ENCODE measurements around the gene ABCC4.

ABCC4 gene

GRCh38 chr13:95086761-95087160, 214.5 kb downstream of the ABCC4 start:
- H3K27ac Mint-ChIP-seq = no peak overlapping the region
- H3K4me1 Mint-ChIP-seq = no peaks in the 10 kb centered on the region
- no peaks in the 10 kb centered on the region for H3K36me3 Mint-ChIP-seq

DNA sequence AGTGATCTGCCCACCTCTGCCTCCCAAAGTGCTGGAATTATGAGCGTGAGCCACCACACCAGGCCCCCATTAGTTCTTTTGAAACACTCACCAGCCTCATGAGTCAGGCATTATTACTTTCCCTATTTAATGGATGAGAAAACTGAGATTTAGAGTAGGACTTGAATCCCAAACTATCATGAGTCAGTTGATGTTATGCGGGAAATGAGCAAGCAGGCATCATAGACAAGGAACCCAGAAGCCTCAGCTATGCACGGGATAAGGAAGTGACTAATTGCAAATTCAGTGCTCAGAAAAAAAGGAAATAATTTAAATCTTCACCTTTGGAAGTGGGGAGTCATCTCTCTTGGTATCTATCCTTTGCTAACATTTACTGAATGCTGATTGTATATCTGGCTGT, 217.5 kb downstream of the ABCC4 start:
- no peaks in the 10 kb centered on the region for H3K4me1 Mint-ChIP-seq
- no peak for DNase-seq (ENCODE audit: low spot score in 2 of 2)
- H3K4me3 Mint-ChIP-seq = no peak overlapping the region
- no peak for ATAC-seq
- no peaks in the 10 kb centered on the region for H3K36me3 Mint-ChIP-seq
- H3K9me3 Mint-ChIP-seq = no peaks in the 10 kb centered on the region
- no peak overlapping the region for H3K27ac Mint-ChIP-seq

More at GRCh38 chr13:95086761-95087160, 214.5 kb downstream of the ABCC4 start:
- H3K4me3 Mint-ChIP-seq = no peak overlapping the region
- ATAC-seq (no peak), DNase-seq (ENCODE audit: low spot score in 2 of 2) (no peak)
- H3K9me3 Mint-ChIP-seq = peaks cover under 1% of the 10 kb centered on the region

DNA sequence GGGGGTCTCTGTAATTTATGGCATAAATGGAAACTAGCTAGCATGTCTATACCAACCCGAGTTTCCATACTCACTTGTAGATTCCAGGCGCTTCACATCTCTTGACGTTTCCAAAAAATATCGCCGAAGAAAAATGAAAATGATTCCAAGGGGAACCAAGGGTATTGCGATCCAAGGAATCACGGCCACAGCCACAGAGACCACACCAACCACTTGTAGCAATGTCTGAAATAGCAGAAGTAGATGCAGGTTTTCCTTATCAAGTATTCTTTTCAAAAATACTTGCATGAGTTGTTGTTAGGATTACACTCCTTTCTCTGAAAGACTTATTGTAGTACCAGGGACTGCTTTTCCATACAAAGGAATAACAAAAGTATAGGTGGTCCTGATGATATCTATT, 218.2 kb downstream of the ABCC4 start:
- Mint-ChIP-seq H3K4me1 (no peaks in the 10 kb centered on the region), H3K4me3 (no peak overlapping the region), H3K27ac (no peak overlapping the region), H3K9me3 (no peaks in the 10 kb centered on the region), H3K36me3 (no peaks in the 10 kb centered on the region)
- no peak for ATAC-seq
- no peak for DNase-seq (ENCODE audit: low spot score in 2 of 2)

DNA sequence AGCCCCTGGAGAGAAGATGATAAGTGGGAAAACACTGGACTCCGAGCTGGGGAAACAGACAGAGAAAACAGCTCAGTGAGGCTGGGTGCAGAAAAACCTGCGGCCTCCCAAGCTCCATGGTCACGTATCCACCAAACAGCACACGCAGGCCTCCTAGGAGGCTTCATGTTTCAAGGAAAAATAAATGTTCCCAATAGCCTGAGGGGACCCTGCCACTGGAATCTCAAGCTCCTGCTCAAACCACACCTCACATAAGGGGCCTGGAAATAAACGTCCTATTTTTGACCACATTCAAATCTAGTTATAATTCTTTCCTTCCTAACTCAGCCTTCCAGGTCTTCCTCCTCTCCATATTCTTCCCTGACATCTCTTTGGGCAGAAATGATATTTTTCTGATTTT, 225.7 kb downstream of the ABCC4 start:
- no peaks in the 10 kb centered on the region for H3K4me1 Mint-ChIP-seq
- no peak overlapping the region for H3K27ac Mint-ChIP-seq
- no peaks in the 10 kb centered on the region for H3K9me3 Mint-ChIP-seq
- no peak for ATAC-seq
- peaks cover 16% of the 10 kb centered on the region for H3K36me3 Mint-ChIP-seq
- no peak overlapping the region for H3K4me3 Mint-ChIP-seq
- no peak for DNase-seq (ENCODE audit: low spot score in 2 of 2)

GRCh38 chr13:95074820-95075219, 226.4 kb downstream of the ABCC4 start:
- no peak overlapping the region for H3K27ac Mint-ChIP-seq
- DNase-seq (ENCODE audit: low spot score in 2 of 2) (no peak), ATAC-seq (no peak)
- no peak overlapping the region for H3K4me3 Mint-ChIP-seq
- H3K9me3 Mint-ChIP-seq = no peaks in the 10 kb centered on the region
- H3K4me1 Mint-ChIP-seq = no peaks in the 10 kb centered on the region
- H3K36me3 Mint-ChIP-seq = peaks cover 18% of the 10 kb centered on the region

DNA sequence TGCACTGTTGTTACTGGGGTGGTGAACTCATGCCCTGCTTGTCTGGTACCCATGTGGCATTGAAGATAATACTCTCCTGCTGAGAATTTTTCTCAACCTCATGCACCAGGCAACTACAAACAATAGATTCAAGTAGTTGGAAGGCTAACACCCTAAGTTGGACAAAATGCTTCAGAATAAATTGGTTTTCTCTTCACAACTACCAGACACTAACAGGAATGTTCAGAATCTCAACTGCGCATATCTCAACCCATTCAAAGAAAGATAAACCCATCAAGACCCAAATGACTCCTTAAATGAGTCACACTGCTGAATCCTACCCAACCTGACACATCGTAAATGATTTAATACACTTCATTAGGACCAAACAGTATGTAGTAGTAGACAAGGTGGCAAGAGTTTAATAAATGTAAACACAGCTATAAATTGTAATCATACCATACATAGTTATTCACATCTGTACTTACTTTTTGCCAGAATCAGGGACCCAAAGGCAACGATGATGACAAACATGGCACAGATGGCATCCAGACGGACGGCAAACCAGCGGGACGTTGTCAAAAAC, 227.4 kb downstream of the ABCC4 start:
- DNase-seq (ENCODE audit: low spot score in 2 of 2) = no peak
- H3K36me3 Mint-ChIP-seq = peaks cover 26% of the 10 kb centered on the region
- ATAC-seq = no peak

GRCh38 chr13:95067303-95067702, 233.9 kb downstream of the ABCC4 start:
- H3K36me3 Mint-ChIP-seq = peaks cover 26% of the 10 kb centered on the region
- ATAC-seq (no peak), DNase-seq (ENCODE audit: low spot score in 2 of 2) (no peak)
- no peaks in the 10 kb centered on the region for H3K4me1 Mint-ChIP-seq
- H3K4me3 Mint-ChIP-seq = no peak overlapping the region
- H3K27ac Mint-ChIP-seq = no peak overlapping the region
- no peaks in the 10 kb centered on the region for H3K9me3 Mint-ChIP-seq

More for the DNA sequence above, 227.4 kb downstream of the ABCC4 start:
- Mint-ChIP-seq H3K4me3 (no peak overlapping the region), H3K4me1 (no peaks in the 10 kb centered on the region), H3K27ac (no peak overlapping the region), H3K9me3 (no peaks in the 10 kb centered on the region)

- H3K4me3 Mint-ChIP-seq = no peak overlapping the region
- no peak for ATAC-seq
- no peaks in the 10 kb centered on the region for H3K4me1 Mint-ChIP-seq
- no peaks in the 10 kb centered on the region for H3K9me3 Mint-ChIP-seq
- no peak for DNase-seq (ENCODE audit: low spot score in 2 of 2)
- H3K36me3 Mint-ChIP-seq = peaks cover 18% of the 10 kb centered on the region
- no peak overlapping the region for H3K27ac Mint-ChIP-seq
Measured at GRCh38 chr13:95060014-95060519, 241.2 kb downstream of the ABCC4 start.

DNA sequence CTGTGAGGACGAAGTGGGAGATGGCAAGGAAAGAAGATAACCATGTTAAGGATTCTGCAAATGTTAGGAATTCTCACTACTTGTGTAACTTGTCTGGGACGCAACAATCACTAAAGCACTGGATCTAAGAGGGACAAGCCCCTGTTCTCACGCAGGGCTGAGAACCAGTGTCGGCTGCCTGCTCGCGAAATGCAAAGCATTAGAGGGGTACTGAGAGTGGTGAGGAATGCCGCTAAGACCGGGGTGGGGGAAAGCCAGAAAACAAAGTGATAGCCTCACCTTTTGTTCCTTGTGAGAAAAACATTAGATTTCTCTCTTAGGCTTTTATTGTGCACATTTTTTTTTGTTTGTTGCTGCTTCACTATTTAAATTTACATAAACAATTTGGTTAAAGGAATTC, 241.9 kb downstream of the ABCC4 start:
- ATAC-seq = no peak
- H3K27ac Mint-ChIP-seq = no peak overlapping the region
- H3K4me3 Mint-ChIP-seq = no peak overlapping the region
- H3K4me1 Mint-ChIP-seq = no peaks in the 10 kb centered on the region
- DNase-seq (ENCODE audit: low spot score in 2 of 2) = no peak
- H3K36me3 Mint-ChIP-seq = peaks cover 19% of the 10 kb centered on the region
- no peaks in the 10 kb centered on the region for H3K9me3 Mint-ChIP-seq

- DNase-seq (ENCODE audit: low spot score in 2 of 2) (no peak), ATAC-seq (no peak)
- Mint-ChIP-seq H3K36me3 (peaks cover 22% of the 10 kb centered on the region), H3K9me3 (no peaks in the 10 kb centered on the region), H3K4me3 (no peak overlapping the region), H3K4me1 (no peaks in the 10 kb centered on the region), H3K27ac (no peak overlapping the region)
Measured at GRCh38 chr13:95058680-95059079, 242.6 kb downstream of the ABCC4 start.

GRCh38 chr13:95056266-95056665, 245.0 kb downstream of the ABCC4 start:
- H3K4me1 Mint-ChIP-seq = peaks cover under 1% of the 10 kb centered on the region
- DNase-seq (ENCODE audit: low spot score in 2 of 2) = no peak
- H3K9me3 Mint-ChIP-seq = no peaks in the 10 kb centered on the region
- ATAC-seq = no peak
- H3K36me3 Mint-ChIP-seq = peaks cover 16% of the 10 kb centered on the region
- H3K27ac Mint-ChIP-seq = no peak overlapping the region
- no peak overlapping the region for H3K4me3 Mint-ChIP-seq

DNA sequence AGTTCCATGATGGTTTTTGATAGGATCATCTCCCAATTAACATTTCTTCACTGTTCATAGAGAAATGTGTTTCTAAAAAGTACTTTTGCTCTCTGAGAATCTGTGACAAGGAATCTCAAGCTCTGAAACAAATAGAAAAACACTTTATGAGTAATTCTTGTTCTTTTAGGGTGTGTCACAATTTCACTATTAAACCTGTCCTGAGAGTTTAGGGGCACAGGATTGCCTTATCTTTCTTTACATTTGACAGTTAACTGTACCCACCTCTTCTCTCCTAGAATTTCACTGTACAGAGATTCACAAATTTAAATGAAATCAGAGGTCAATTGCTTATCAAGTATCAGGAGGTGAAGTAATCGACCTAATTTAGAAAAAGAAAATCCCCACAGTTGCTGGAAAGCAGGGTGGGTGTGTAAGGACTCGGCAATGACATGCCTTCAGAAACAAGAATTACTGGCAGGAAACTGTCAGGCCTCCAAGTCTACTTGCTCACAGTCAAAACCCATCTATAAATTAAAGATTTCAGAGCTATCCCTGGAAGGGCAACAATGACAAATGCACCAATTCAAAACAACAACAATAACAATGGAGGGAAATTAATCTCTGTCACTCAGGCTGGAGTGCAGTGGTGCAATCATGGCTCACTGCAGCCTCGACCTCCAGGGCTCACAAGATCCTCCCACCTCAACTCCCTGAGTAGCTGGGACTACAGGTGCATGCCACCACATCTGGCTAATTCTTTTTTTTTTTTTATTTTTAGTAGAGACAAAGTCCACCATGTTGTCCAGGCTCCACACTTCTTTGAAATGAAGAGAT, 250.2 kb downstream of the ABCC4 start:
- H3K9me3 Mint-ChIP-seq = no peaks in the 10 kb centered on the region

GRCh38 chr13:95049772-95050171, 251.5 kb downstream of the ABCC4 start:
- Mint-ChIP-seq H3K36me3 (peaks cover 4% of the 10 kb centered on the region), H3K27ac (peak overlapping the region; percentile 74), H3K4me1 (peaks cover 11% of the 10 kb centered on the region), H3K9me3 (no peaks in the 10 kb centered on the region), H3K4me3 (no peak overlapping the region)
- ATAC-seq (peak; percentile 48), DNase-seq (ENCODE audit: low spot score in 2 of 2) (no peak)

More for the DNA sequence above, 250.2 kb downstream of the ABCC4 start:
- Mint-ChIP-seq H3K36me3 (peaks cover 4% of the 10 kb centered on the region), H3K4me3 (no peak overlapping the region), H3K27ac (peak overlapping the region; percentile 74), H3K4me1 (peaks cover 11% of the 10 kb centered on the region)
- DNase-seq (ENCODE audit: low spot score in 2 of 2) (no peak), ATAC-seq (peak; percentile 88)

GRCh38 chr13:95044452-95045205, 256.6 kb downstream of the ABCC4 start:
- Mint-ChIP-seq H3K4me1 (no peaks in the 10 kb centered on the region), H3K36me3 (peaks cover 6% of the 10 kb centered on the region), H3K27ac (no peak overlapping the region), H3K9me3 (no peaks in the 10 kb centered on the region), H3K4me3 (no peak overlapping the region)
- ATAC-seq (peak; percentile 46), DNase-seq (ENCODE audit: low spot score in 2 of 2) (no peak)

DNA sequence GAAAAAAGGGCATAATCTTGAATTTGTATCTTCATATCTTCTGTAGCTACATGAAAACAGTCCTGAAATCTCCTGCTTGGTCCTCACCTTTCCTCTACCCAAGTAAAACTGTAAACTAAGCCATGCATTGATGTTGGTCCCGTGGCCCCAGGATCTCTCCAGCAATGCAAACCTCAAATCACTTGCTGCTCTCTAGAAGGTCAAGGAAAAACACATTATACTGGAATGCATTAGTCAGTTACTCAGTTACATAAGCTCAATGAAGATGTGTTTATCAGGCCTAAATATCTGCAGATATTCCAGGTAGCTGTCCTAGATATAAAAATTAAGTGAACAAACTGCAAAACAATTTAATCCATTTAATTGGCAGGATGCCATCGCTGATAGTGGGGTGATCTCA, 261.8 kb downstream of the ABCC4 start:
- H3K9me3 Mint-ChIP-seq = no peaks in the 10 kb centered on the region
- no peak overlapping the region for H3K27ac Mint-ChIP-seq
- H3K4me1 Mint-ChIP-seq = no peaks in the 10 kb centered on the region
- ATAC-seq = no peak
- peaks cover 14% of the 10 kb centered on the region for H3K36me3 Mint-ChIP-seq
- no peak overlapping the region for H3K4me3 Mint-ChIP-seq
- DNase-seq (ENCODE audit: low spot score in 2 of 2) = no peak
